AG04449 (cell line): Measurements from ENCODE around the gene SLC7A10.
A peak's percentile ranks its signal among the peaks of the same experiment; 100 is the strongest.

Experiments used
- CTCF ChIA-PET: fragments of 350-600 bp; formaldehyde crosslinking; extraction: SDS; loops from one replicate; lab custom pipeline; 2021; ENCODE audit warnings: antibody characterized with exemption; lab: Yijun Ruan, JAX
- POLR2A ChIA-PET: fragments of 400-600, 350-600 bp; formaldehyde crosslinking; extraction: SDS; loops from one replicate; lab custom pipeline; 2020; ENCODE audit warnings: antibody characterized with exemption, inconsistent platforms; lab: Yijun Ruan, JAX
- DNase-seq: peaks from one replicate; pipeline ENCODE4 v3.0.0-alpha.2; 2010; ENCODE audit warnings: low read depth, low spot score
- H3K4me3 ChIP-seq: 2 replicates; pipeline ENCODE4 v1.5.1; 2011; ENCODE audit warnings: low read depth, mild to moderate bottlenecking, control low read depth, low read length
- TF ChIP-seq, protein P1 (sequence below): IDR thresholded peaks from one replicate; pipeline ENCODE4 v1.5.1; 2011; ENCODE audit warnings: mild to moderate bottlenecking, moderate library complexity, low read length, control low read depth, inconsistent platforms; ENCODE audit not compliant: insufficient read depth; ENCODE audit errors: missing control alignments

SLC7A10 gene

DNA sequence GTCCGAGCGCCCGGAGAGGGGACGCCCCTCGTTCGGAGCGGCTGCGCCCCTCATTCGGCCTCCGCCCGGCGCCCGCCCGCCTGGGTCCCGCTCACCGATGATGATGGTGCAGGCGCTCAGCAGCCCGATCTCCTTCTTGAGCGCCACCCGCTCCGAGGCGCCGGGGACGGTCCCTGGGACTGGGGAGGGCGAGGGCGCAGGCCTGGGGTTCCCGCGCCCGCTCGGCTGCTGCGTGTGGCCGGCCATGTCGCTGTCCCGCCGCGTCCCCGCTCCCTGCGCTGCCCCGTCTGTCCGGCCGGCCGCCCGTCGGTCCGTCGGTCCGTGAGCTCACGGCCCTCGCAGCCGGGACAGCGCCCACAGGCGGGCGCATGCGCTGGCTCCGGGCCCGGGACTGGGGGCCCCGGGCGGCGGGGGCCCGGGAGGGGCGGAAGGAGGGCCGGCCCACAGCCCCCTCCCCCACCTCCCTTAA lies at the start of gene SLC7A10:
Gene SLC7A10 (minus strand): TSS at position 393 of the 469 bp plus-strand sequence. CDS start 147 bp downstream, at position 246.
- TF ChIP-seq, protein P1, sequence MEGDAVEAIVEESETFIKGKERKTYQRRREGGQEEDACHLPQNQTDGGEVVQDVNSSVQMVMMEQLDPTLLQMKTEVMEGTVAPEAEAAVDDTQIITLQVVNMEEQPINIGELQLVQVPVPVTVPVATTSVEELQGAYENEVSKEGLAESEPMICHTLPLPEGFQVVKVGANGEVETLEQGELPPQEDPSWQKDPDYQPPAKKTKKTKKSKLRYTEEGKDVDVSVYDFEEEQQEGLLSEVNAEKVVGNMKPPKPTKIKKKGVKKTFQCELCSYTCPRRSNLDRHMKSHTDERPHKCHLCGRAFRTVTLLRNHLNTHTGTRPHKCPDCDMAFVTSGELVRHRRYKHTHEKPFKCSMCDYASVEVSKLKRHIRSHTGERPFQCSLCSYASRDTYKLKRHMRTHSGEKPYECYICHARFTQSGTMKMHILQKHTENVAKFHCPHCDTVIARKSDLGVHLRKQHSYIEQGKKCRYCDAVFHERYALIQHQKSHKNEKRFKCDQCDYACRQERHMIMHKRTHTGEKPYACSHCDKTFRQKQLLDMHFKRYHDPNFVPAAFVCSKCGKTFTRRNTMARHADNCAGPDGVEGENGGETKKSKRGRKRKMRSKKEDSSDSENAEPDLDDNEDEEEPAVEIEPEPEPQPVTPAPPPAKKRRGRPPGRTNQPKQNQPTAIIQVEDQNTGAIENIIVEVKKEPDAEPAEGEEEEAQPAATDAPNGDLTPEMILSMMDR, result no peak
- no peak for DNase-seq
- CTCF ChIA-PET, result interaction anchor here (0.9 to 4.2 kb wide), 5 partner anchors 10 to 248 kb away, joined by 3 to 32 read pairs (median 4); no protein-coding TSS in a partner anchor
- H3K4me3 ChIP-seq, result no peak within 1 kb of the TSS
- POLR2A ChIA-PET, result no interaction called here

- no peak overlapping the region for H3K4me3 ChIP-seq
- POLR2A ChIA-PET, result no interaction called here
- no peak for DNase-seq
- TF ChIP-seq, protein P1, result no peak
- CTCF ChIA-PET, result interaction anchor here (1.5 kb wide), 1 partner anchor 10 kb away, joined by 4 read pairs; no protein-coding TSS in a partner anchor
Measured at GRCh38 chr19:33274663-33275558, 49.3 kb upstream of the SLC7A10 start.

DNA sequence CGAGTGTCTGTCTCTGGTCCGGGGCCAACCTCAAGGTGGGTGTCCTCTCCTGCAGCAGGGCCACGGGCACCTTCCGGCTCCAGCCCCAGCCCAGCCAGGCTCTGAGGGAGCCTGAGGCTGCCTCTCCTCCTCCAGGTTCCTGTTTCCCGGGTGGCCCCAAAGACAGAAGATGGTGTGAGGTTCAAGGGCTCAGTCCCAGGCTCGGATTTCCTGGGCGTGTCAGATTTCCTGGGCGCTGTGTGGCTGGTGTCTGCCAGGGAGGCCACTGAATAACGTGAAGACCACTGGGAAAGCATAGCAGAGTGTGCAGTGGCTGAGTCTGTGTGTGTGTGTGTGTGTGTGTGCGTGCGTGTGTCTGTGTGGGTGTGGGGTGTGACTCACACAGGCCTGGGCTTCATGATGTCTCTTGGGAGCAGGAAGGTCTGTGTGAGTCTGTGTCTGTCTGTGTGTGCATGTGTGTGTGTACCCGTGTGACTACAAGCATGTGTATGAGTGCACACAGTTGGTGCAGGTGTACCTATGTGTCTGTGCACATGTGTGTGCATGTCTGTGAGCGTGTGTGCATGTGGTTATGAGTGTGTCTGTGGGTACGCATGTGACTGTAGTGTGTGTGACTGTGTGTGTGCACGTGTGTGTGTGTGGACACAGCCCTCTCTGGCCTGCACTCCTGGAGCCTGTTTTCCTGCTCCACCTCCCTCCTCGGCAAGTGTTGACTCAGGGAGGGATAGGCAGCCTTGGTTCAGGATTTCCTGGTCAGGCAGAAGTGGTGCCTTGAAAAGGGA lies 48.4 kb upstream of the SLC7A10 start:
- DNase-seq, result peak; percentile 73
- H3K4me3 ChIP-seq, result no peak overlapping the region
- TF ChIP-seq, protein P1, result no peak
- POLR2A ChIA-PET, result no interaction called here
- CTCF ChIA-PET, result interaction anchor here (1.5 kb wide), 1 partner anchor 11 kb away, joined by 4 read pairs; no protein-coding TSS in a partner anchor

DNA sequence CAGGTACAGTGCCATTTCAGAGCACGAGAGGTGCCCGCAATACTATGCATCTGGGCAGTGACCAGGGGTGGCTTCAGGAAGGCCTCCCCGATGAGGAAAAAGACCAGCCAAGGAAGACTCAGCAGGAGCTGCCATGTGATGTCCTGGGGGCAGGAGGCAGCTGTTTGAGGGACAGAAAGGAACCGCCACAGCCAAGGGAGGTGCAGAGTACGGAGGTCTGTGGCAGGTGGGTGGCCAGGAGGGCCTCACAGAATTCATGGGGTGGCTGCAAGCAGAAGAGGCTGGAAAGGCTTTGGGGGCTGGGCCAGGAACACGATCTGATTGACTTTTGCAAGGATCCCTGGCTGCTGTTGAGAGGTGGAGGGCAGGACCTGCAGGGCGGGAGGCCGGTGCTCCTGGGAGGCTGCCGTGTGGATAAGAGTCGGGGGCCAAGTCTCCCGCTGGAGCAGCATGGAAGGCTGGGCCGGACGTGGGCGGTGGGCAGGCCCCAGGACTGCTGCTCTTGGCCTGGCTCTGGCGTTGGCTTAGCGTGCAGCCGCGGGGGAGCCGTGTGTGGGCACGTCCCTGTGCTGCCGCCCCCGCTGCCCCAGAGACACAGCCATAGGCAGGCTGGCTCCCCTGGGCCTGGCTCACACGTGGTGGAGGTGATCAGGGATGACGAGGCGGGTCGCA lies 47.6 kb upstream of the SLC7A10 start:
- TF ChIP-seq, protein P1, result no peak

DNA sequence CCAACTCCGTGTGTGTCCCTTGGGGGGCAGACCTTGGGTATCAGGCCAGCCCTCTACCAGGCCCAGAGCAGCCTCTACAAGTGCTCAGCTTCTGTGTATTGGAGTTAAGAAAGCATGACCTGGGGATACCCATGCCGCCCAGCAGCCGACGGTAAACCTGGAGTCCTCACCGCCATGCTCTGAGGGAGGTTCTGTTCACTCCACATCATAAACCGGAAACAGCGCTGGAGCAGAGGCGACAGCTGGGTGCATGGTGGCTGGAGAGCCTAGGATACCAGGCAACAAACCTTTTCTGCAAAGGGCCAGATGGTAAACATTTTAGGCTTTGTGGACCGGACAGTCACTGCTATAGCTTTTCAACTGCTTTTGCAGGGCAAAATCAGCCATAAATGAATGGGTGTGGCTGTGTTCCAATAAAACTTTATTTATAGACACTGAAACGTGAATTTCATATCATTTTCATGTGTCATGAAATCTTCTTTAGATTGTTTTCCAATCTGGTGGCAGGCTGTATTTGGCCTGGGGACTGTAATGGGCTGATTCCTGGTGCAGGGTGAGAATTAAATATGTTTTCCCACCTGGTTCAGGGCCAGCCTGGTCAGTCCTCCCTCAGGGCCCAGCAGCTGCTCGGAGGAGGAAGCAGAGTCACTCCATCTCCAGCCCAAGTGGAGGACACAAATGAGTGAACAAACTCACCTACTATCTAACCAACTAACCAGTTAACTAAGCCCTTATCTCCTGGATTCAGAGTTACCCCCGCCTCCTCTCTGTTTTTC lies 45.8 kb upstream of the SLC7A10 start:
- no peak for DNase-seq
- ChIA-PET POLR2A (no interaction called here), CTCF (interaction anchor here (0.8 to 1.9 kb wide), 2 partner anchors 36 to 144 kb away, joined by 3 to 5 read pairs; no protein-coding TSS in a partner anchor)
- no peak overlapping the region for H3K4me3 ChIP-seq
- TF ChIP-seq, protein P1, result no peak

More for the DNA sequence above, 47.6 kb upstream of the SLC7A10 start:
- POLR2A ChIA-PET, result no interaction called here
- no peak for DNase-seq
- CTCF ChIA-PET, result no interaction called here
- no peak overlapping the region for H3K4me3 ChIP-seq
